Stimulated activated CD8-positive, alpha-beta memory T cell treated with anti-CD3 and anti-CD28 coated beads, Interleukin-4, amount 100 ng/mL, for 1 hour (primary cell): ENCODE results near the gene LDB3.

Source experiments
- DNase-seq, 2 donors: peaks; one replicate each; pipeline ENCODE4 v3.0.0-alpha.2; 2020; ENCODE audit warnings: low read depth in 2 of 2, low spot score in 1 of 2

LDB3 gene

GRCh38 chr10:86684331-86685097 is 16.2 kb downstream of the LDB3 start:
- no peak for DNase-seq

GRCh38 chr10:86685416-86685815 is 17.1 kb downstream of the LDB3 start:
- DNase-seq, result no peak

- no peak for DNase-seq
These were observed 17.8 kb downstream of the LDB3 start for GRCh38 chr10:86685893-86686632.

GRCh38 chr10:86686972-86687371 is 18.7 kb downstream of the LDB3 start:
- DNase-seq, result no peak

- DNase-seq, result no peak
These were observed 19.4 kb downstream of the LDB3 start for GRCh38 chr10:86687750-86688149.

GRCh38 chr10:86688398-86688921 is 20.1 kb downstream of the LDB3 start:
- DNase-seq, result peak in 1 of 2 donors; percentile 17

GRCh38 chr10:86689146-86689545 is 20.8 kb downstream of the LDB3 start:
- no peak for DNase-seq

GRCh38 chr10:86690231-86690630 is 21.9 kb downstream of the LDB3 start:
- no peak for DNase-seq

GRCh38 chr10:86690657-86691084 is 22.4 kb downstream of the LDB3 start:
- DNase-seq, result no peak

- DNase-seq, result no peak
These were observed 23.2 kb downstream of the LDB3 start for GRCh38 chr10:86691333-86692022.

- DNase-seq, result no peak
These were observed 23.8 kb downstream of the LDB3 start for GRCh38 chr10:86692023-86692514.

GRCh38 chr10:86692664-86693063 is 24.4 kb downstream of the LDB3 start:
- DNase-seq, result no peak

GRCh38 chr10:86693275-86693674 is 25.0 kb downstream of the LDB3 start:
- no peak for DNase-seq

GRCh38 chr10:86693721-86694369 is 25.5 kb downstream of the LDB3 start:
- no peak for DNase-seq

GRCh38 chr10:86698207-86698940 is 30.1 kb downstream of the LDB3 start:
- DNase-seq, result no peak

GRCh38 chr10:86699125-86699524 is 30.8 kb downstream of the LDB3 start:
- DNase-seq, result no peak

- DNase-seq, result no peak
These were observed 31.2 kb downstream of the LDB3 start for GRCh38 chr10:86699541-86699940.

GRCh38 chr10:86699991-86700840 is 31.9 kb downstream of the LDB3 start:
- no peak for DNase-seq

GRCh38 chr10:86700851-86701617 is 32.7 kb downstream of the LDB3 start:
- no peak for DNase-seq
